Transverse colon (tissue), 4 donors: Measurements from ENCODE around the gene ZCWPW1.

Experiments used
- CTCF ChIP-seq, 5 experiments: fragments of 200-600 bp in 3 of 5; fragments of 450-650 bp in 2 of 5; sonication (generic) in 3 of 5; IDR thresholded peaks; 1 replicate in 2 of 5; 2 replicates in 3 of 5; pipeline ENCODE4 v1.5.1; 2016 to 2017; ENCODE audit warnings: antibody characterized with exemption in 5 of 5, inconsistent platforms in 3 of 5, mild to moderate bottlenecking in 2 of 5, moderate library complexity in 1 of 5
- EP300 ChIP-seq: sonication (generic); formaldehyde crosslinking; IDR thresholded peaks from one replicate; pipeline ENCODE4 v1.6.1; 2017; ENCODE audit warnings: antibody characterized with exemption, low read depth
- POLR2A ChIP-seq: fragments of 450-650 bp; IDR thresholded peaks from one replicate; pipeline ENCODE4 v1.6.1; 2016; ENCODE audit warnings: antibody characterized with exemption, mild to moderate bottlenecking, moderate library complexity
- POLR2AphosphoS5 ChIP-seq, 3 donors: sonication (generic); formaldehyde crosslinking; IDR thresholded peaks; one replicate each; pipeline ENCODE4 v1.6.1; 2016; ENCODE audit warnings: antibody characterized with exemption in 3 of 3

DNA sequence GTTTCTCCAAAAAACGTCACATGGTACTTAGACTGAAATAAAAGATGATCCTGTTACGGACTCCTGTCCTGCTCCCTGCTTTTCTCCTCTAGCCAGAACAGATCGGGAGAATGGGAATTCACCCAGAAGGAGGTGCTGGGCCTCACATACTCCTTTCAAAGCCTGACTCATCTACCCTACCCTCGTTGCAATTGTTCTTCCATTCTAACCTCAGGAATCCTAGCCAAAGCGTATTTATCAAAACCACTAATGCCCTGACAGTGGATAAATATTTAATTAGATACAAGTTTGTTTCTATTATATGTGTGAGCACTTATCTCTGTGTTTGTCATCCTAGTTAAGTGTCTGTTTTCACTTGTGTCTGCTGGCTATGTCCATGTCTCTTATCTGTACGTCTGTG, 21.7 kb downstream of the ZCWPW1 start:
- TF ChIP-seq POLR2A (no peak), CTCF (IDR thresholded peaks at IDR 0.05) (no peak), POLR2AphosphoS5 (IDR thresholded peaks at IDR 0.05) (no peak), EP300 (no peak)
